Iris pigment epithelial cell (primary cell): Measurements from ENCODE around the gene COL2A1.

Source experiments
- DNase-seq: peaks from one replicate; pipeline ENCODE4 v3.0.0-alpha.2; 2011; ENCODE audit warnings: low read depth

COL2A1 gene

GRCh38 chr12:48012070-48012469 is 7.8 kb upstream of the COL2A1 start:
- no peak for DNase-seq

- no peak for DNase-seq
Measured at GRCh38 chr12:48010366-48010970, 6.2 kb upstream of the COL2A1 start.

GRCh38 chr12:48009471-48009870 is 5.2 kb upstream of the COL2A1 start:
- DNase-seq = no peak

DNA sequence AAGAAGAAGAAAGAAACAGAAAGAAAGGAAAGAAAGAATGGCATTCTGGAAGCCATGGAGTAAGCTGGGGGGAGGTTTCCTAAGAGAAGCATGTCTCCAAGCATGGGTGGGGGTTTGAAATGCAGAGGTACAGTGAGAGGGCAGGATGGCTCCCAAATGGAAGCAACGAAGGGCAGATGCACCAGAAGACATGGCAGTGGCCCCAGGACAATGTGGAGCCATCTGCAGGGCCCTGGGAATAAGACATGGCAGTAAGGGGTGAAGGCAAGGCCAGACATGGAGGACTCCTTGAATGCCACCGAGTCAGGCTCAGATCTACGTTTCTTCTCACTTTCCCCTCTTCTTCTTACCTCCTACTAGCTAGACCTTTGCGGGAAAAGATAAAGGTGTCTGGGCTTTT is 4.7 kb upstream of the COL2A1 start:
- DNase-seq = no peak

DNA sequence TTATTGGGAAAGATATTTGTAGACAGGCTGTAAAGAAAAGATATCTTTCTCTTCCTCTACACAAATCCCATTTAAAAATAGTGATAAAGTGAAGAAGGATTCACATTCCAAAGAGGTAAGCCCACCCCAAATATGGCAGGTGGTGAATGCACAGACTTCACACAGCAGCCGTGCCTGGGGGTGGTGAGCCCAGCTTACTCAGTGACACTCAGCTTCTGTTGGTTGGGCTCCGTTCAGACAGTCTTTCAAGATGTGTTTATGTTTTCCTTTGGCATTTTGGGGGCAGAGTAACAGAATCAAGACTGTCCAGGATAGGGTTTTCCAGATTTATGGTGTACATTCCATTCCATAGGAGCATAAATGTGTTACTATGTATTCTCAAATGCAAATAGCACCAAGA is 4.1 kb upstream of the COL2A1 start:
- DNase-seq = no peak

DNA sequence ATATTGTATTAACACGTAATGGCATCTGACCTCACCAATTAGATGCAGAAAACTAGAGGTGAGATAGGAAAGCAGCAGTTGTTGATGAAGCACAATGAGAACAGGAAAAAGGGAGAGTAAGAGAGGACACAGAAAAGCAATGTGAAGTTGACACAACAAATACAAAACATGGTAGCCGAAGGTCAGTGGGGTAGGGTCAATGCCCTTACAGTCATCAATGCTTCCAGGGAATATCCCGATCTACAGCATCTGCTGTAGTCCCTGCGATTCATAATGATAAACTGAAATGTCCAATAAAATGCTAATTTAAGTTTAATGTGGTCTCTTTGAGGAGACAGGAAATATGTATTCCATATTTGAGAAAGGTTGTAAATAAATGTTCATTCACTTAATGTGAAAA is 2.9 kb upstream of the COL2A1 start:
- no peak for DNase-seq

DNA sequence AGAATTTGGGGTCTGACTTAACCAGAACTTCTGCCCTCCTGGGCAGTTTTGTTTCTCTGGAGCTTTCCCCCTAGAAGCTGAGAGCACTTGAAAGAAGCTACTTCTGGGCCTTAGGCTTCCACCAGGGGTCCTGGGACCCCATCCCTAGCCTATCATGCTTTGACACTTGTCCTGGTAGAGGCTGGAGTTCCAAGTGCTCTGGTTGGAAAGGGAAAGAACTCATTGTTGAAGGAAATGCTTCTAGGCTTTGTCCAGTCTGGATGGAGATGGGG is 1.4 kb upstream of the COL2A1 start:
- DNase-seq = no peak

- DNase-seq = no peak
Measured at GRCh38 chr12:48005001-48005749, 899 bp upstream of the COL2A1 start.

DNA sequence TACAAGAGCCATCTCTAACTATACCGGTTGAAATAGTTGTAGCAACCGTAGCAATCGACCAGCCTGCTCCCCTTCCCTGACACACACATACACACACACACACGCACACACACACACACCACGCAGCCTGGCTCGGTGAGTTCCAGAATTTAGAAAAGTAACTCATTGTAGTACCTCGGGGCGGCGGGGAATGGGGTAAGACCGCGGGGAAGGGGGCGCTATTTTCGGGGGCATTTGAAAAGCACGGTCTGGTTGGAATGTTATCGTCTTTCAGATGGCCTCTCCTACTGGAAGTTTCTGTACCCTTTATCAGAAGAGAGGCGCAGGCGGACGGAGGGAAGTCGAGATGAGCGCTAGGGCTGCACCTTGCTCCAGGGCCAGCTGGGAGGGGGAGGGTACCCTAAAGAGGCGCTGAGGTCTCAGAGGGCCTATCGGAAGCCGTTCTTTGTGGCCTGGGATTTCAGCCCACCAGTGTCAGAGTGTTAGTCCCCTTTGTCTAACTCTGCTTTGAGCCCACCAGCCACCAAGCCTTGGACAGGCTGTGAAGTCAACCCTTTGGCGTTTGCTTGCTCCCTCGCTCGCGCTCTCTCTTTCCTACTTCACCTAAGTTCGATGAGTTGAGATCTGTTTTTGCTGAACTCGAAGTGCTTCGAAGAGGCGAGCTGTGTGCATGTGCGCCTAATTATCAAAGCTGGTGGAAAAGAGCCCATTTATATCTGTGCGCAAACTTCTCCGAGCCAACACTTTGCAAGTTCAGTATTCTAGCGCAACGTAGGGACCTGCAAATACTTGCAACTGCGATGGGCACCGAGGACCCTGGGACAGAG is 837 bp downstream of the COL2A1 start:
- peak; percentile 20 for DNase-seq

GRCh38 chr12:48002773-48003218 is 1.5 kb downstream of the COL2A1 start:
- DNase-seq = peak; percentile 34

- DNase-seq = no peak
Measured at GRCh38 chr12:48002414-48002730, 1.9 kb downstream of the COL2A1 start.

DNA sequence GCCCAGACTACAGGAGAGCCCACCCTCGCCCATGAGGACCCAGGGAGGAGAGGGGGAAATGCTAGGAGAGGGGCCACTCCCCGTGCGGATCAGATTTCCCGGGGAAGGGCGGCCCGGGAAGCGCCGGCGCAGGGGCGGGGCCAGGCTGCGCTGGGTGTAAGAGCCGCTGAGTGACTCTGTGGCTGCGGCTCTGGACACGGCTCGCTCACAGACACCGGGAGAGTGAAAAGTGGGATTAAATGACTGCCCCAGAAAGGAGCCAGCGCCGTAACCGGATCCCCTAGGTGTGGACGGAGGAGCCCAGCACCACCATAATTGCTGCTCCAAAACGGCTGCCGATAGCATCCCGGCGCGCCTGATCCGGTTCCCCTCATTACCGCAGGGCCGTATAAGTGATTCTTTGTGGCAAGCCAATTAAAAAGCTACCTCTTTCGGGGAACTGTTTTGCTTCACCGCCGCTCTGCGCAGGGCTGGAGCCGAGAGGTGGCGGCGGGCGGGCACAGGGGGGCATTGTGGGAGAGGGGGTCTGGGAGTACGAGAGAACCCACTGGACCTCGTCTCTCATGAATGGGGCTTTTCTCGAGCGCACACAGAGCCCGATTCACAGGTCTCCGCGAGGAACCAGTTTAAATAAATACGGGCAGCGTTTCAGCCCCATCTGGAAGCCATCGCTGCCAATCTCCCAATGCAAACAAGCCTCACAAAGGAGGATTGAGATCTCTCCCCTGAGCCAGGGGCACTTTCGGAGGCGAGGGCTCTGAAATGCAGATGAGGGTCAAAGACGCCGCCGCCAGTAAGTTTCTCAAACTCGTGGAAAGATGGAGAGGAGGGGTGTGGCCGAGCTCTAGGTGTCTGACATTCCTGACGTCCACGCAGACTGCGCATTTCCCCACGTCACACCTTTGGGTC is 2.5 kb downstream of the COL2A1 start:
- peak; percentile 32 for DNase-seq

DNA sequence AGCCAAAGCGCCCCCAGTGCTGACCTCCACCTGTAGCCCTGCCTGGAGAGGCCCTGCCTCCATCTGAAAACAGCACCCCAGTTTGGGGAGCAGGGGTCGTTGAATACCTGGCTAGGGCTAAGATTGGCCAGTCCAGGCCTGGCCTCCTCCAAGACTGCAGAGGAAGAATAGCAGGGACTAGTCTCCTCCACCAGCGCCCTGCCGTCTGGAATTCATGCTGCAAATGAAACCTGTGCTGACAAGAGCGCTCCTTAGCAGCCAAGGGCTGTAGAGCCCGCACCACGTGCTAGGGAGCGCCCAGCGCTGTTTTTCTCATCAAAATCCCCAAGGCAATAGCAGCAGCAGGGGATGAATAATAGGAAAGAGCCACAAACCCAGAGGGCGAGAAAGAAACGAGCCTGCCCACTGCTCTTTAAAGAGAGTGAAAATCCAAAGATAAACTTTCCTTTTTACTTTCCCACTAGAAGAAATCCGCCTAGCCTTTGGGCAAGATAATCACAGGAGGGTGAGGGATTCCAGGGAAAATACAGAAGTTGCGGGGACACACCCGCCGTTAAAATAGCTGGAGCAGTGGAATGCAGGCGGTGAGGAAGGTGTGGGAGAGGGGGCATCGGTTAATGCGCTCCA is 3.3 kb downstream of the COL2A1 start:
- DNase-seq = peak; percentile 67

GRCh38 chr12:47999816-48000215 is 4.5 kb downstream of the COL2A1 start:
- no peak for DNase-seq

GRCh38 chr12:47997321-47997720 is 7.0 kb downstream of the COL2A1 start:
- DNase-seq = no peak

DNA sequence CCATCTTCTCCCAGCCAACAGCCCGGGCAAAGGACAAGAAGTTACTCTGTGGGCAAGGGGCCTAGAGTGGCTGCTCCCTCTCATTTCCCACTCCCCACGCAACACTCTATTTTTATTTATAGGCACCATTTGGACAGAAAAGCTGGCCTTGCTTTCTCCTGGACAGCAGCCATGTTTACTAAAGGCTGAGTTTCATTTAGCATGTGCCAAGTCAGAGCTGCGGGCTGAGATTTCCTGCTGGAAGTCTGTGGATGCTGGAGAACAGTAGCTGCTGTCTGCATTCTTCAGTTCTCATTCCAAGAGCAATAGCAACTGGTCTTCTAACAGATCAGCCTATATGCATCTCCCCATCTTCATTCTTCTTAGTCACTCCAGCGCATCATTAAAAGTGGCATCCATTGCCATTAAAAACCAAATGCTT is 8.3 kb downstream of the COL2A1 start:
- peak; percentile 62 for DNase-seq

DNA sequence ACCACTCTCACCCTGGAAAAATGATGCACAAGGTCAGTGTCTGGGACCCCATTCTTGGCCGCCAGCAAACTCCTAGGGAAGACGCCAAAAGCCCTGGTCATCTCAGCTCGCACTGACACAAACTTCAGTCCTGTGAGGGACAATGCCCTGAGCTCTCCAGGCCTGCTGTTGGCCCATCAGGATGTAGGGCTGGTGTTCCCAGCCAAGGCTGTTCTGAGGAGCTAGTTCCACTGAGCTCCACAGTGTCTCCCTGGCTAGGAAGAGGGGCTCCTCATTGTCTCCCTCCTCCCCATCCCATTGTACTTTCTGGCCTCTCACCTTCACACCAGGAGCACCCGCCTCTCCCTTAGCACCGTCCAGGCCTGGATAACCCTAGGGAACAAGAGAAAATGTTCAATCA is 10.8 kb downstream of the COL2A1 start:
- no peak for DNase-seq

DNA sequence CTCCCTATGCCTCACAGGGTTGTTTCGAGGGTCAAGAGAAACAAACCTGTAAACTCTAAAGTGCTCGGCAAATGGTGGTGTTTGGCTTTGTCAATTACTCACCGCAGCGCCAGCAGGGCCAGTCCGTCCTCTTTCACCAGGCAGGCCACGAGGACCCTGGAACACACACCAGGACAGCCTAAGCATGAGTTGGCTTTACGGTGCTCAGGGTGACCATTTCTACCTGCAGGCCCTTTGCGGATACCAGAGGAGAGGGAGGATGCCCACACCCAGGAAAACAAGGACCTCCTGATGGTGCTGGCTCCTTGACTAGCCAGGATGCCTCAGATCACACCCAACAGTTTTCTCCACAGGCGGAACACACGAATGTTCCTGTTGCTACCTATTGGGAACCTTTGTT is 11.5 kb downstream of the COL2A1 start:
- no peak for DNase-seq

GRCh38 chr12:47991106-47992061 is 12.9 kb downstream of the COL2A1 start:
- no peak for DNase-seq

- peak; percentile 12 for DNase-seq
Measured at GRCh38 chr12:47990351-47991105, 13.7 kb downstream of the COL2A1 start.
